ENCODE data around the gene PSMD13.

- TF ChIP-seq POLR2A (IDR thresholded peaks at IDR 0.05): peak; percentile 48 to 98 (median 90)
- peak in 2 of 6 experiments; percentile 22 to 30 for TF ChIP-seq CTCF (IDR thresholded peaks at IDR 0.05)
- TF ChIP-seq POLR2AphosphoS5 (IDR thresholded peaks at IDR 0.05): peak; percentile 96 to 97
Measured at GRCh38 chr11:207208-207862, 29.4 kb upstream of the PSMD13 start, which contains the start of the genes BET1L and RIC8A.

Data from upper lobe of left lung (tissue), 4 donors.